ENCODE results near the gene CNPY2.

GRCh38 chr12:56332512-56333196 is 16.9 kb upstream of the CNPY2 start:
- no peak for TF ChIP-seq CTCF (IDR thresholded peaks at IDR 0.05; ENCODE audit: extremely low read depth in 1 of 2, insufficient read depth in 1 of 2, low read depth in 1 of 2, low read length in 2 of 2)
- TF ChIP-seq POLR2AphosphoS5 (IDR thresholded peaks at IDR 0.05; ENCODE audit: insufficient read depth, low read depth, low read length), result no peak
- TF ChIP-seq FOS (IDR thresholded peaks at IDR 0.05; ENCODE audit: borderline replicate concordance, insufficient read depth, low read length), result no peak
- no peak for TF ChIP-seq EZH2 (IDR thresholded peaks at IDR 0.05; ENCODE audit: borderline replicate concordance, low read depth, low read length, severe bottlenecking)
- TF ChIP-seq JUN (IDR thresholded peaks at IDR 0.05; ENCODE audit: borderline replicate concordance, insufficient read depth, insufficient read length, low read depth), result no peak
- no peak for TF ChIP-seq POLR2A (IDR thresholded peaks at IDR 0.05; ENCODE audit: low read depth, low read length)
- no peak for TF ChIP-seq MYC (IDR thresholded peaks at IDR 0.05; ENCODE audit: low read depth, low read length)
